Fibroblast of lung (primary cell): ENCODE measurements around the gene BCL2L14. TPM values are rescaled to one million over a fixed set of nuclear protein-coding genes. Genes with fewer than 3 reads are reported as not detected.

Source experiments
- DNase-seq, 2 donors: peaks; one replicate each; pipeline versions ENCODE4 v3.0.0 to v3.0.0-alpha.2; 2010; ENCODE audit warnings: low read depth in 2 of 2
- H2AFZ ChIP-seq: 2 replicates; pipeline ENCODE4 v1.5.1; 2012; ENCODE audit warnings: low read length, control low read depth, inconsistent platforms
- H3K27ac ChIP-seq: 2 replicates; pipeline ENCODE4 v1.5.1; 2011; ENCODE audit warnings: low read length, control low read depth; ENCODE audit not compliant: insufficient read depth
- H3K27me3 ChIP-seq: 2 replicates; pipeline ENCODE4 v1.5.1; 2011; ENCODE audit warnings: mild to moderate bottlenecking, low read length; ENCODE audit not compliant: control insufficient read depth, insufficient read depth
- H3K36me3 ChIP-seq: 2 replicates; pipeline ENCODE4 v1.5.1; 2011; ENCODE audit warnings: low read length; ENCODE audit not compliant: control insufficient read depth, insufficient read depth
- H3K4me1 ChIP-seq: 2 replicates; pipeline ENCODE4 v1.5.1; 2011; ENCODE audit warnings: low read length; ENCODE audit not compliant: control insufficient read depth, insufficient read depth; ENCODE audit errors: extremely low read depth
- H3K4me2 ChIP-seq: 2 replicates; pipeline ENCODE4 v1.5.1; 2011; ENCODE audit warnings: low read length, control low read depth; ENCODE audit not compliant: insufficient read depth; ENCODE audit errors: extremely low read depth
- H3K4me3 ChIP-seq, 4 experiments: fragments of 200-600 bp in 1 of 4; sonication (generic) in 1 of 4; replicated peaks in 1 of 4; 2 replicates each; pipeline ENCODE4 v1.5.1; 2011 to 2016; ENCODE audit warnings: low read length in 4 of 4, low read depth in 3 of 4, mild to moderate bottlenecking in 3 of 4, control low read depth in 2 of 4, inconsistent platforms in 1 of 4, mixed read lengths in 1 of 4; ENCODE audit not compliant: insufficient read depth in 1 of 4; ENCODE audit errors: control extremely low read depth in 1 of 4
- H3K79me2 ChIP-seq: 2 replicates; pipeline ENCODE4 v1.5.1; 2012; ENCODE audit warnings: mild to moderate bottlenecking, low read length, inconsistent platforms; ENCODE audit not compliant: control insufficient read depth, insufficient read depth
- H3K9ac ChIP-seq: 2 replicates; pipeline ENCODE4 v1.5.1; 2011; ENCODE audit warnings: mild to moderate bottlenecking, low read length, control low read depth; ENCODE audit not compliant: insufficient read depth
- H3K9me3 ChIP-seq: 2 replicates; pipeline ENCODE4 v1.5.1; 2012; ENCODE audit warnings: low read depth, low read length; ENCODE audit not compliant: control insufficient read depth, insufficient read depth
- H4K20me1 ChIP-seq: 2 replicates; pipeline ENCODE4 v1.5.1; 2011; ENCODE audit warnings: low read length; ENCODE audit not compliant: control insufficient read depth, insufficient read depth; ENCODE audit errors: extremely low read depth
- EZH2 ChIP-seq: IDR thresholded peaks from 2 replicates; pipeline ENCODE4 v1.5.1; 2012; ENCODE audit warnings: low read length, control low read depth, mild to moderate bottlenecking; ENCODE audit errors: missing control alignments
- polyA plus RNA-seq, 2 donors: library from polyadenylated mRNA; depleted of rRNA in 1 of 2; stranded (reverse) in 1 of 2; unstranded in 1 of 2; fragments of >200 nt; gene quantifications; 2 replicates each; pipeline ENCODE4 v1.2.1, GENCODE V29; 2011 to 2012; ENCODE audit warnings: missing spikeins in 1 of 2
- total RNA-seq: library from RNA; depleted of rRNA; stranded (reverse); fragments of >200 nt; gene quantifications from 2 replicates; pipeline ENCODE4 v1.2.1, GENCODE V29; 2014
- TF ChIP-seq, protein P1 (sequence below), 2 donors: IDR thresholded peaks in 1 of 2; conservative IDR thresholded peaks in 1 of 2; 1 replicate in 1 of 2; 2 replicates in 1 of 2; pipeline ENCODE4 v1.5.1; 2011 to 2012; ENCODE audit warnings: low read length in 2 of 2, control low read depth in 1 of 2, inconsistent platforms in 1 of 2, low read depth in 1 of 2, mild to moderate bottlenecking in 1 of 2

Gene BCL2L14
- total and polyA plus RNA-seq, 2 donors (not counting 1 experiment from before 2014, with no cell fraction given): not detected

DNA sequence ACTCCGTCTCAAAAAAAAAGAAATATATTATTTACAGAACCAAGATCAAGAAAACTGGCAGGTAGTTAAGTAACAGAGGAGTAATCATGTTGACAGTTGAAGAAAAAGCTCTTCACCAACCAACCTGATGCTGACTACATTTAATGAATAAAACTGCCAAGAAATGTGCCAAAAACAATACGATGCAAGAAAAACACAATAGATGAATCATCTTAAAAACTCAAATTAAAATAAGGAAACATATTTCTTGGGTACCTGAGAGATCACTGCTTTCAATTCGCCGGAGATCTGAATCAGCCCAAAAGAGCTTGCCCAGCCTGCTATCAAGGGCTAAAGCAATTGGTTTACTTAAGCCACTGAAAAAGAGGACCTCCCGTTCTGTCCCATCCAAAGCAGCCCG, 76.4 kb downstream of the BCL2L14 start:
- no peaks in the 10 kb centered on the region for H3K27me3 ChIP-seq
- no peak overlapping the region for H3K4me3 ChIP-seq
- H3K4me1 ChIP-seq: no peaks in the 10 kb centered on the region
- H2AFZ ChIP-seq: no peak overlapping the region
- no peaks in the 10 kb centered on the region for H4K20me1 ChIP-seq
- no peaks in the 10 kb centered on the region for H3K9me3 ChIP-seq
- no peak overlapping the region for H3K27ac ChIP-seq
- TF ChIP-seq EZH2: no peak
- TF ChIP-seq, protein P1, sequence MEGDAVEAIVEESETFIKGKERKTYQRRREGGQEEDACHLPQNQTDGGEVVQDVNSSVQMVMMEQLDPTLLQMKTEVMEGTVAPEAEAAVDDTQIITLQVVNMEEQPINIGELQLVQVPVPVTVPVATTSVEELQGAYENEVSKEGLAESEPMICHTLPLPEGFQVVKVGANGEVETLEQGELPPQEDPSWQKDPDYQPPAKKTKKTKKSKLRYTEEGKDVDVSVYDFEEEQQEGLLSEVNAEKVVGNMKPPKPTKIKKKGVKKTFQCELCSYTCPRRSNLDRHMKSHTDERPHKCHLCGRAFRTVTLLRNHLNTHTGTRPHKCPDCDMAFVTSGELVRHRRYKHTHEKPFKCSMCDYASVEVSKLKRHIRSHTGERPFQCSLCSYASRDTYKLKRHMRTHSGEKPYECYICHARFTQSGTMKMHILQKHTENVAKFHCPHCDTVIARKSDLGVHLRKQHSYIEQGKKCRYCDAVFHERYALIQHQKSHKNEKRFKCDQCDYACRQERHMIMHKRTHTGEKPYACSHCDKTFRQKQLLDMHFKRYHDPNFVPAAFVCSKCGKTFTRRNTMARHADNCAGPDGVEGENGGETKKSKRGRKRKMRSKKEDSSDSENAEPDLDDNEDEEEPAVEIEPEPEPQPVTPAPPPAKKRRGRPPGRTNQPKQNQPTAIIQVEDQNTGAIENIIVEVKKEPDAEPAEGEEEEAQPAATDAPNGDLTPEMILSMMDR (conservative IDR thresholded peaks at IDR 0.05 in 1 of 2, IDR thresholded peaks at IDR 0.05 in 1 of 2; ENCODE audit: low read depth in 1 of 2, low read length in 2 of 2): no peak
- DNase-seq: peak in 1 of 2 donors; percentile 11
- no peak overlapping the region for H3K9ac ChIP-seq
- H3K79me2 ChIP-seq: no peaks in the 10 kb centered on the region
- H3K36me3 ChIP-seq: peaks cover 1% of the 10 kb centered on the region
- H3K4me2 ChIP-seq: no peak overlapping the region

Other genes starting within 250 kb of the BCL2L14 start
- gene LRP6, start 196.1 kb downstream of the BCL2L14 start, total RNA-seq: 39.3 and 39.5 TPM in 2 replicates
- gene LRP6, start 196.1 kb downstream of the BCL2L14 start, polyA plus RNA-seq: 18.8 and 21.0 TPM in 2 replicates